T-helper 1 cell treated with Interleukin-12 subunit alpha and Interleukin-12 subunit beta and Interleukin-4 antibody, amounts not matched to agents 30 ng/mL and 1 ng/mL, for 36 hours (primary cell): ENCODE results near the gene VPS11. TPM values are rescaled to one million over a fixed set of nuclear protein-coding genes. Genes with fewer than 3 reads are reported as not detected.

Experiments used
- intact Hi-C: fragments of 100-400 bp; cut with micrococcal nuclease; formaldehyde crosslinking; loops from one replicate; pipeline ENCODE4 v1.15.1; 2024
- total RNA-seq: library from RNA; stranded (reverse); gene quantifications from 2 replicates; pipeline ENCODE4 v1.2.3, GENCODE V29; 2022

The VPS11 gene
- total RNA-seq, 1 donor from 2014 or later, result 38.6 TPM

DNA sequence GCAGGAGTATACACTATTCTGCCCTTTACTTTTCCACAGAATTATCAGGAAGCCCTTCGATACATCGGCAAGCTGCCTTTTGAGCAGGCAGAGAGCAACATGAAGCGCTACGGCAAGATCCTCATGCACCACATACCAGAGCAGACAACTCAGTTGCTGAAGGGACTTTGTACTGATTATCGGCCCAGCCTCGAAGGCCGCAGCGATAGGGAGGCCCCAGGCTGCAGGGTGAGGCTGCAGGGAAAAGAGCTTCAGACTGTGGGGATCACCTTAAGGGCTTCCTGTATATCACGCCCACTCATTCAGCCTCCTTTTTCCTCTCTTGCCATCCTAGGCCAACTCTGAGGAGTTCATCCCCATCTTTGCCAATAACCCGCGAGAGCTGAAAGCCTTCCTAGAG, 10.2 kb downstream of the VPS11 start:
- intact Hi-C loops, result no loop called here

DNA sequence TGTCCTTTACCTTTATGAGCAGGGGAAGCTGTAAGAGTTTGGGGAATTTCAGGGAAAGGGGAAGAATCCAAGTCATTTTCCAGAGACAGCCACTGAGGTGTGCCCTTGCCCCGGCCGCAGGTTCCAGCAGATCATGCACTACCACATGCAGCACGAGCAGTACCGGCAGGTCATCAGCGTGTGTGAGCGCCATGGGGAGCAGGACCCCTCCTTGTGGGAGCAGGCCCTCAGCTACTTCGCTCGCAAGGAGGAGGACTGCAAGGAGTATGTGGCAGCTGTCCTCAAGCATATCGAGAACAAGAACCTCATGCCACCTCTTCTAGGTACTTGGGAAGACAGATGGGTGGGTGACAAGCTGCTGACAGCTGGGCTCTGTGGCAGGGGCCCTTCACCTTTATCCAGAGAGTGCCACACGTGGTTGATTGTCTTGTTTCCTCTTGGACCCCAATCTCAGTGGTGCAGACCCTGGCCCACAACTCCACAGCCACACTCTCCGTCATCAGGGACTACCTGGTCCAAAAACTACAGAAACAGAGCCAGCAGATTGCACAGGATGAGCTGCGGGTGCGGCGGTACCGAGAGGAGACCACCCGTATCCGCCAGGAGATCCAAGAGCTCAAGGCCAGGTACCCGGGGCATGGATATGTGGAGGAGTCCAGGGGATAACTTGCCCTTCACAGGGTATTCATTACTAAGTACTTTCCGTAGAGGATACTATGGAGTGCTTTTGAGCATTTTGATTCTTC, 11.2 kb downstream of the VPS11 start:
- intact Hi-C loops, result no loop called here

DNA sequence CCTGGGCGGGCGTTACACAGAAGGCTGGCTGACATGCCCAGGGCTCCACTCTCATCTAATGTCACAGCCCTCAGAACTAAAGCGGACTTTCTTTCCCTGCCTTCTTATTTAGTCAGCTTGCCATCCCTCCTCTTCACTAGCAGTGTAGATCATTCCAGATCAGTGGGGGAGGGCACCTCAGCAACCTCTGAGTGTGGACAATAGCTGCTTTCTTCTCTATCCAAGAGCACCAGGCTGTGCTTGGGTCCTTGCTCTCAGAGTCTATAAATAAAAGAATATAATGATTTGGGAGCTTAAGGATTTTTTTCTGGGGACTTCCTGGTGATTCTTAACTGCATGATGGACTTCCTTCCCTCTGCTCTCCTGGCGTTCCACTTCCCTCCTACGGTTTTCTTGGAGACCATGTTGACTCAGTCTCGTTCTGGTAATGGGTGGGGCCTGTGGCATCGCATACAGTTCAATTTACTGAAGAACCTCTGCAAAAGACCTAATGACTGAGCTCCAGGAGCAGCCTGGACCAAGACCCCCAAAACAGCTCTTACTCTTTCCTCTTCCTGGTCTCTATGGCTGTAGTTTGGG, 14.2 kb downstream of the VPS11 start:
- intact Hi-C loops, result loop anchor here (5.0 kb wide), 1 partner anchor 1754 kb away; the partner anchor contains the start of gene CEP164

- intact Hi-C loops, result loop anchor here (1.0 to 5.0 kb wide), 9 partner anchors 10 to 1758 kb away; partner anchors contain the start of genes C2CD2L, CEP164, HINFP and HYOU1
Observed at GRCh38 chr11:119084663-119085436, 17.2 kb downstream of the VPS11 start, which contains the start of gene HMBS. HMBS (plus strand) TSS chr11:119084881; CDS start chr11:119085034, 153 bp downstream.

- intact Hi-C loops, result loop anchor here (1.0 kb wide), 7 partner anchors 10 to 112 kb away; partner anchors contain the start of genes C2CD2L, HINFP and VPS11
Observed at GRCh38 chr11:119085437-119085847, 17.8 kb downstream of the VPS11 start.

- intact Hi-C loops, result no loop called here
Observed at GRCh38 chr11:119087123-119087522, 19.5 kb downstream of the VPS11 start.

DNA sequence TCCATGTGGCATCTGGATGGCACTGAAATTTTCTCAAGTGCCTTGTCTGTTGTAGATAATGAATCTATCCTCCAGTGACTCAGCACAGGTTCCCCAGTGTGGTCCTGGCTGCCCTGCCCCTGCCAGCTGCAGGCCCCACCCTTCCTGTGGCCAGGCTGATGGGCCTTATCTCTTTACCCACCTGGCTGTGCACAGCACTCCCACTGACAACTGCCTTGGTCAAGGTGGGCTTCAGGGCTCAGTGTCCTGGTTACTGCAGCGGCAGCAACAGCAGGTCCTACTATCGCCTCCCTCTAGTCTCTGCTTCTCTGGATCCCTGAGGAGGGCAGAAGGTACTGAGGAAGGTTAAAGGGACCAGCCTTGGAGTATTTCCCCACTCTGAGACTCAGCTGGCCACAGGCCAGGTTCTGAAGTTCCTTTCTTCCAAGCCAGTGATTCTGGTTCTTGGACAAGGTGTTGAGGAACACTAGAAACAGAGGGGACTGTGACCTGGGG, 20.2 kb downstream of the VPS11 start:
- intact Hi-C loops, result no loop called here

DNA sequence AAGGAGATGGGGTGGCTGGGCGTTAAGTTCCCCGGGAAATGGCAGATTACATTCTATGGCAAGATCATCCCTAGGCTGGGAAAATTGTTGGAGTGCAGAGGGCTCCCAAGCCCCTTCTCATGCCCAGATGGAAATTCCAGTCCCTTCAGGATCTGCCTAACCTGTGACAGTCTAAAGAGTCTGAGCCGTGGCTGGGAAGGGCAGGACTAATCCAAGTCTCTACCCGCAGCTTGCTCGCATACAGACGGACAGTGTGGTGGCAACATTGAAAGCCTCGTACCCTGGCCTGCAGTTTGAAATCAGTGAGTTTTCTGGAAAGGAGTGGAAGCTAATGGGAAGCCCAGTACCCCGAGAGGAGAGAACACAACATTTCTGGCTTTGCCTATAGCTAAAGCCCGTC, 20.8 kb downstream of the VPS11 start:
- intact Hi-C loops, result no loop called here

- intact Hi-C loops, result no loop called here
Observed at GRCh38 chr11:119089319-119089718, 21.7 kb downstream of the VPS11 start.

GRCh38 chr11:119091178-119091577, 23.6 kb downstream of the VPS11 start:
- intact Hi-C loops, result no loop called here

DNA sequence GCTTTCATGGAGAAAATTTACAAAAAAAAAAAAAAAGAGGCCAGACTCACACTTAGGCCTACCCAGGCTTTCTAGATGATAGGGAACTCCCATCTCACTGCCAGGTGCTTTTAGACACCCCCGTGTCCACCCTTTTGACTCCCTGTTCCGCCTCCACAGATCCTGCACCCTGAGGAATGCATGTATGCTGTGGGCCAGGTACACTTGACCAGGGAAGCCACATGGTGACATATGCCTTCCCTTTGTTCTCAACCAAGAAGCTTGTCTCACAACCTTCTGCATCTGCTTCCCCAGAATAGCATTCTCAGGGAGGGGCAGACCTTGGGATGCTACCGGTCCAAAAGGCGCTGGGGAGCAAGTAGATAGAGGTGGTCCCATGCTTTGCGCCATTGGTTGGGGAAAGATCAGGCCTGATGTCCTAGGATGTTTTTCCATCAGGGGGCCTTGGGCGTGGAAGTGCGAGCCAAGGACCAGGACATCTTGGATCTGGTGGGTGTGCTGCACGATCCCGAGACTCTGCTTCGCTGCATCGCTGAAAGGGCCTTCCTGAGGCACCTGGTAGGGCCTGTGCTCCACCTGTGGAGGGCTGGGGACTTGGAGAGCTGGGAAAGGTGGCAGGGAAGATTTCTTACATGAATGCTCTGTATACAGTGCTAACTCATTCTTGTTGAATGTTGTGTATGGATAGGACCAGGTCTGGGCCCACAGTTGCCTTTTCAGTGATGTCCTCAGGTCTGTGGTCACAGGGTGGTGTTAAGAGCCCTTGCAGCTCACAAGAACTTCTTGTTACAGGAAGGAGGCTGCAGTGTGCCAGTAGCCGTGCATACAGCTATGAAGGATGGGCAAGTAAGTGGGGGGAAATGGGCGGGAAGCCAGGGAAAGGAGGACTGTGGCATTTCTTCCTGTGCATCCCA, 24.6 kb downstream of the VPS11 start:
- intact Hi-C loops, result no loop called here

DNA sequence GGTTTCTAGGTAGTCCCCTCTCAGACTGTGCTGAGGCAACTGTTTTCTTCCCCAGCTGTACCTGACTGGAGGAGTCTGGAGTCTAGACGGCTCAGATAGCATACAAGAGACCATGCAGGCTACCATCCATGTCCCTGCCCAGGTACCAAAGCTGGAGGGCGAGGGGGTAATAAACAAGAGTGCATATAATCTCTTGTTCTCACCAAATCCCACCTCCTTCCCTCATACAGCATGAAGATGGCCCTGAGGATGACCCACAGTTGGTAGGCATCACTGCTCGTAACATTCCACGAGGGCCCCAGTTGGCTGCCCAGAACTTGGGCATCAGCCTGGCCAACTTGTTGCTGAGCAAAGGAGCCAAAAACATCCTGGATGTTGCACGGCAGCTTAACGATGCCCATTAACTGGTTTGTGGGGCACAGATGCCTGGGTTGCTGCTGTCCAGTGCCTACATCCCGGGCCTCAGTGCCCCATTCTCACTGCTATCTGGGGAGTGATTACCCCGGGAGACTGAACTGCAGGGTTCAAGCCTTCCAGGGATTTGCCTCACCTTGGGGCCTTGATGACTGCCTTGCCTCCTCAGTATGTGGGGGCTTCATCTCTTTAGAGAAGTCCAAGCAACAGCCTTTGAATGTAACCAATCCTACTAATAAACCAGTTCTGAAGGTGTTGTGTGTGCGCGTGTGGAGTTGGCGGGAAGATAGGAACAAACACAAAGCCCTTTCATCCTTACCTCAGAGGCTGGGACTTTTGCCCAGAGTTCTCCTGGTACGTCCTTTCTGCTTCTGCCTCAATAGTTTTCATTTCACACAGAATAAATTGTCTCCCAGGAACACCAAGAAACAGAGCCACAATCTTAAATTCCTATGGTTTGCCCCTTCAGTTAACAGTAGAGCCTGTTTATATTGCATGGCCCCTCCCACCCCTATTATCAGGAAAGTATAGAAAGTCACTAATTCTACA, 25.5 kb downstream of the VPS11 start:
- intact Hi-C loops, result no loop called here

GRCh38 chr11:119093942-119094815, 26.6 kb downstream of the VPS11 start:
- intact Hi-C loops, result loop anchor here (1.0 to 2.0 kb wide), 2 partner anchors 8 to 223 kb away; partner anchors contain the start of gene MCAM

DNA sequence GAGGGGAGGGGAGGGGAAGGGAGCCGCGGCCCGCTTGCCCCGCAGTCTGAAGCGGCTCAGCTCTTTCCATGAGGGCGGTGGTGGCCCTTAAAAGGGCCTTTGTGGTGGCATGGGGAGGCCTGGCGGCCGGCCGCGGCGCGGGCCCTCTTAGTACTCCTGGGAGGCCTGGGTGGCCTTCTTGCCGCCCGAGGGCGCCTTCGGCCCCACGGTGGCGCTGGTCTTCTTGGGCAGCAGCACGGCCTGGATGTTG, 27.1 kb downstream of the VPS11 start:
- intact Hi-C loops, result loop anchor here (1.0 to 2.0 kb wide), 11 partner anchors 8 to 222 kb away; partner anchors contain the start of genes C2CD2L, HINFP, HYOU1 and MCAM

DNA sequence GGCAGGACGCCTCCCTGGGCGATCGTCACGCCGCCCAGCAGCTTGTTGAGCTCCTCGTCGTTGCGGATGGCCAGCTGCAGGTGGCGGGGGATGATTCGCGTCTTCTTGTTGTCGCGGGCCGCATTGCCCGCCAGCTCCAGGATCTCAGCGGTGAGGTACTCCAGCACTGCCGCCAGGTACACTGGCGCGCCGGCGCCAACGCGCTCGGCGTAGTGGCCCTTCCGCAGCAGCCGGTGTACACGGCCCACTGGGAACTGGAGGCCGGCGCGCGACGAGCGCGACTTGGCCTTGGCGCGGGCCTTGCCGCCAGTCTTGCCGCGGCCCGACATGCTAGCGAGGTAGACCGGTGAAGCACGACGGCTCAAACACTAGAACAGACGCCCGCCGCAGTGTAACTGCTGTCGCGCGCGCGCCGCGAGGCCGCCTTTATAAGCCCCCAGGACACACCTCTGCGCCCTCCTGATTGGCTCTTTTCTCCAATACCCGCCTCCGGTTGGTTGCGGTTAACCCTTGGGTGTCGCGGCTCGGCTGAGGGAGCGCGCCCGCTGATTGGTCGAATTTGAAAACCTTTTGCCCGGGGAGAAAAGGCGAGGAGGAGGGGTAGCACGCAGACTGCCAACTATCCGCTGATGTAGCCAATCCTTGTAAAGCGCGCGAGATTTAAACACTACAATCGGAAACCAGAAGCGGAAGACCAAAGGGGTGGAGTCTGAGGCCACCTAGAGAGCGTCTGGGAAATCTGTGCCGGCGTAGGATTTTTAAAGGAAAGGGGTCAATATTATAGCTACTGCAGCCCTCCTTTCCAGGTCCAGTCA, 27.7 kb downstream of the VPS11 start:
- intact Hi-C loops, result loop anchor here (1.0 to 2.0 kb wide), 10 partner anchors 10 to 222 kb away; partner anchors contain the start of genes C2CD2L, HINFP, HYOU1 and MCAM

DNA sequence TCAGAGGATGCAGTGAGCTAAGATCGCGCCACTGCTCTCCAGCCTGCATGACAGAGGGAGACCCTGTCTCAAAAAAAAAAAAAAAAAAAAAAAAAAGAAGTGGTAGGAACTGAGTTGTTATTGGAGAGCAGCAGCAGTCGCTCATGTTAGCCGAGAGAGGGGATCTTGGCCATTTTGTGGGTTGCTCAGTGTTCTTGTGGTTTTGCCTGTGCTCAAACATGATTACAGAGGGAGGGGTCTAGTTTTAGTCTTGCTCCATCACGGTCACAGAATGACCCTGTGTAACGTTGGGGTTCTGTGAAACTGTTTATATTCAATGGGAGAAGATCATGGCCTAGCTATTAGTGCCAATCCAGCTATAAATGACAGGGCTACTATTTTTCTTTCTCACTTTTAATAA, 32.1 kb downstream of the VPS11 start:
- intact Hi-C loops, result loop anchor here (2.0 to 5.0 kb wide), 3 partner anchors 69 to 662 kb away; partner anchors contain the start of genes BCL9L, KMT2A and NLRX1

DNA sequence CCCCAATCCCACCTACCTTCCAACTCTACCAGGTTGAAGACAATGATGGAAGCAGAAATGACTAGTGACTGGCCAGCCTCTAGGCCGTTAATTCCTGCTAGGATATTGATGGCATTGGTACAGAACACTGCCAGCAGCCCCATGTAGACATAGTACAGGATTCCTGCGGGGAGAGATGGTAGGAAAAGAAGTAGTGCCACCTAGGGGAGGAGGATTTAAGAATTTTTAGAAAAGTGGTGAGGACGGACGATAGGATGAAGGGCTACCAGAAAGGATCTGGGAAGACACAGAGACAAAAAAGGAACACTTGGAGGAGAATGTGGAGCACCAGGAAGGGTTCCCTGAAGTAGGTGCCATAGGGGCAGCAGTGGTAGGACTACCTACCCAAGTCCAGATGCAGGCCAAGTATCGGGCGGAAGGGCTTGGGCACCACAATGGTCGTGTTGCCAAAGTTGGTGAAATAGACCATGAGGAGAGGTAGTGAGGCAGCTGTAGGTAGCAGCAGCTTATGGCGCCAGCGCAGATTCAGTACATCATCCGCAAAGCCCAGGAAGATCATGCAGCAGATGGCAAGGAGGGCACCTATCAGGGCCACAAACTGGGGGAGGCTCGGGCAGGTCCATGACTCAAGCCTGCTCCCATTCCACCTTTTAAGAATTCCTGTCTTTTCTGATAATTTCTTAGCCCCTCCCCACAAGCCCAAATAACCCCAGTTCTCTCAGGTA, 32.8 kb downstream of the VPS11 start:
- intact Hi-C loops, result loop anchor here (2.0 to 5.0 kb wide), 3 partner anchors 68 to 663 kb away; partner anchors contain the start of genes BCL9L, KMT2A and NLRX1
